Measurements from ENCODE around the gene TOX3. TPM values are rescaled to one million over a fixed set of nuclear protein-coding genes. Genes with fewer than 3 reads are reported as not detected.

Gene TOX3
- total and polyA plus RNA-seq, 2 of the 13 experiments (the other 11 are each of a cell fraction or from before 2014, with no cell fraction given), result 14.5 to 98.6 TPM

GRCh38 chr16:52492789-52493357 is 54.1 kb downstream of the TOX3 start (continued):
- TF ChIP-seq ZHX1 (CRISPR knock-in tag; IDR thresholded peaks at IDR 0.05; ENCODE audit: low read depth) (no peak), ZNF670 (CRISPR knock-in tag; IDR thresholded peaks at IDR 0.05; ENCODE audit: borderline replicate concordance) (peak; percentile 82; the same call in 1 of the 2 replicates), ZSCAN29 (CRISPR knock-in tag; conservative IDR thresholded peaks at IDR 0.05) (peak; percentile 92; the same call in 1 of the 2 replicates), ZNF775 (CRISPR knock-in tag; IDR thresholded peaks at IDR 0.05; ENCODE audit: borderline replicate concordance) (0 out of 2 replicates have a peak, but pooled peaks have one; percentile 42), HNF1A (IDR thresholded peaks at IDR 0.05; ENCODE audit: low read depth) (peak; percentile 84), HNF1A (CRISPR knock-in tag; IDR thresholded peaks at IDR 0.05; ENCODE audit: borderline replicate concordance) (peak; percentile 89; the same call in 1 of the 2 replicates), ZNF12 (CRISPR knock-in tag; IDR thresholded peaks at IDR 0.05) (peak; percentile 50; the same call in 1 of the 2 replicates), ESRRA (CRISPR knock-in tag; IDR thresholded peaks at IDR 0.05; ENCODE audit: low read depth) (peak; percentile 41; the same call in 1 of the 2 replicates), ZKSCAN5 (CRISPR knock-in tag; IDR thresholded peaks at IDR 0.05) (no peak), RXRB (CRISPR knock-in tag; IDR thresholded peaks at IDR 0.05; ENCODE audit: borderline replicate concordance) (peak; percentile 92), ZNF747 (CRISPR knock-in tag; IDR thresholded peaks at IDR 0.05; ENCODE audit: borderline replicate concordance) (no peak), FOXK2 (IDR thresholded peaks at IDR 0.05) (0 out of 2 replicates have a peak, but pooled peaks have one; percentile 16)
- TF ChIP-seq, protein P1, sequence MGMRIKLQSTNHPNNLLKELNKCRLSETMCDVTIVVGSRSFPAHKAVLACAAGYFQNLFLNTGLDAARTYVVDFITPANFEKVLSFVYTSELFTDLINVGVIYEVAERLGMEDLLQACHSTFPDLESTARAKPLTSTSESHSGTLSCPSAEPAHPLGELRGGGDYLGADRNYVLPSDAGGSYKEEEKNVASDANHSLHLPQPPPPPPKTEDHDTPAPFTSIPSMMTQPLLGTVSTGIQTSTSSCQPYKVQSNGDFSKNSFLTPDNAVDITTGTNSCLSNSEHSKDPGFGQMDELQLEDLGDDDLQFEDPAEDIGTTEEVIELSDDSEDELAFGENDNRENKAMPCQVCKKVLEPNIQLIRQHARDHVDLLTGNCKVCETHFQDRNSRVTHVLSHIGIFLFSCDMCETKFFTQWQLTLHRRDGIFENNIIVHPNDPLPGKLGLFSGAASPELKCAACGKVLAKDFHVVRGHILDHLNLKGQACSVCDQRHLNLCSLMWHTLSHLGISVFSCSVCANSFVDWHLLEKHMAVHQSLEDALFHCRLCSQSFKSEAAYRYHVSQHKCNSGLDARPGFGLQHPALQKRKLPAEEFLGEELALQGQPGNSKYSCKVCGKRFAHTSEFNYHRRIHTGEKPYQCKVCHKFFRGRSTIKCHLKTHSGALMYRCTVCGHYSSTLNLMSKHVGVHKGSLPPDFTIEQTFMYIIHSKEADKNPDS (CRISPR knock-in tag; IDR thresholded peaks at IDR 0.05), result peak; percentile 67; the same call in 1 of the 2 replicates
- TF ChIP-seq, protein P2, sequence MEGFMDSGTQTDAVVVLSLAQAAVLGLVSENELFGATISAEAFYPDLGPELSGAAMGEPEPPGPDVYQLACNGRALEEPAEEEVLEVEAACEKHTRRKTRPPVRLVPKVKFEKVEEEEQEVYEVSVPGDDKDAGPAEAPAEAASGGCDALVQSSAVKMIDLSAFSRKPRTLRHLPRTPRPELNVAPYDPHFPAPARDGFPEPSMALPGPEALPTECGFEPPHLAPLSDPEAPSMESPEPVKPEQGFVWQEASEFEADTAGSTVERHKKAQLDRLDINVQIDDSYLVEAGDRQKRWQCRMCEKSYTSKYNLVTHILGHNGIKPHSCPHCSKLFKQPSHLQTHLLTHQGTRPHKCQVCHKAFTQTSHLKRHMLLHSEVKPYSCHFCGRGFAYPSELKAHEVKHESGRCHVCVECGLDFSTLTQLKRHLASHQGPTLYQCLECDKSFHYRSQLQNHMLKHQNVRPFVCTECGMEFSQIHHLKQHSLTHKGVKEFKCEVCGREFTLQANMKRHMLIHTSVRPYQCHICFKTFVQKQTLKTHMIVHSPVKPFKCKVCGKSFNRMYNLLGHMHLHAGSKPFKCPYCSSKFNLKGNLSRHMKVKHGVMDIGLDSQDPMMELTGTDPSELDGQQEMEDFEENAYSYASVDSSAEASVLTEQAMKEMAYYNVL (CRISPR knock-in tag; IDR thresholded peaks at IDR 0.05; ENCODE audit: borderline replicate concordance), result peak; percentile 97
